Measurements from ENCODE around the gene TTC39B.

GRCh38 chr9:15272377-15272928 is 34.6 kb downstream of the TTC39B start:
- TF ChIP-seq GATA2 (IDR thresholded peaks at IDR 0.05; ENCODE audit: low read depth, low read length) (no peak), GATA3 (IDR thresholded peaks at IDR 0.05; ENCODE audit: low read depth, low read length) (no peak)

Data from SH-SY5Y (cell line).